Mammary epithelial cell (primary cell): ENCODE results near the gene SETDB1.

ENCODE experiments used
- CTCF ChIP-seq, 2 donors: IDR thresholded peaks in 1 of 2; conservative IDR thresholded peaks in 1 of 2; 2 replicates each; pipeline ENCODE4 v1.5.1; 2011 to 2012; ENCODE audit warnings: inconsistent platforms in 2 of 2, low read length in 2 of 2, mild to moderate bottlenecking in 2 of 2, control low read depth in 1 of 2, low read depth in 1 of 2; ENCODE audit not compliant: insufficient read depth in 1 of 2; ENCODE audit errors: extremely low read depth in 1 of 2
- EZH2 ChIP-seq: IDR thresholded peaks from 2 replicates; pipeline ENCODE4 v1.6.1; 2012; ENCODE audit warnings: low read length, inconsistent platforms, borderline replicate concordance

DNA sequence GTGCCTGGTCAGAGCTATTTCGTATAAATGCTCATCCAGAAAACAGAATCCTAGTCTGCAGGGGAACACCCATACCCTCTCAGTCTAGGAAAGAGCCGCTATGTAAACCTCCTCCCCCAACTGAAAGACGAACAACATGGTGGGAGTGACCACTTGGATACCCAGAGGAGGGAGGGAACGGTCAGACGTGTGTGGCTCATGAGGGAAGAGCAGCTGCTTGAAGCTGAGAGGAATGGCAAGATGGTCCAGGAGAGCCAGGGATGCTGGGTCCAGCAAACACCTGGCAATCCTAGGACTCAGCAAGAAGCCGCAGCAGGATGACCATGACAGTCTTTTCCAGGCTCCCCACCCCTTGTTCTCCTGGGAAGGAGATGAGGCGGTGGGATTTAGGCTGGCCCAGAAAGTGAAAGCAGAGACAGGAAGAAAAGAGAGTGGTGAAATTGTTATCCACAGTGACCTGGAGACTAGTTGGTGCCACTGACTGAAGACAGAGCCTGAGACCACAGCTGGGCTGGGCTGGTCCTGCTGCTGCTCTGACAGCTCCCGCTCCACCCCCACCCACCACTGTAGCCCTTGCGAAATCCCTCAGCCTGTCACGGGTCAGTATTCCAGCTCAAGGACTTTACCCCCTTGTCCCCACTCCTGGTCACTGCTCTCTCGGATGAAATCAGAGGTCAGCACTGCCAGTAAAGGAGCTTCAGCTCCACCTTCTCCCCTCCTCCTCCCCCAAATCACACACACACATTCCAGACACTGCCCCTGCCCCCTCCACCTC, 44.8 kb downstream of the SETDB1 start:
- no peak for TF ChIP-seq CTCF (conservative IDR thresholded peaks at IDR 0.05 in 1 of 2, IDR thresholded peaks at IDR 0.05 in 1 of 2; ENCODE audit: extremely low read depth in 1 of 2, insufficient read depth in 1 of 2, low read depth in 1 of 2, low read length in 2 of 2)
- TF ChIP-seq EZH2: no peak
